Head of caudate nucleus (tissue), 42 donors: ENCODE results near the gene AP5Z1.
"Not testable (repeated sequence)": the region's sequence is repeated elsewhere in the genome, so short reads cannot be mapped to it uniquely, and the experiment has no call there.

Source experiments
- DNase-seq, 42 donors: peaks; one replicate each; pipeline versions ENCODE4 v3.0.0 to v3.0.0-alpha.2; 2020 to 2021; ENCODE audit warnings: mixed read lengths in 7 of 42
- intact Hi-C: fragments of 100-400 bp; cut with DNase I; formaldehyde crosslinking; loops from one replicate; pipeline ENCODE4 v1.15.0; 2022

Gene AP5Z1

GRCh38 chr7:4796453-4796852 lies 21.0 kb downstream of the AP5Z1 start:
- intact Hi-C loops: loop anchor here (5.0 kb wide), 2 partner anchors 86 to 291 kb away; partner anchors contain the start of gene RADIL

GRCh38 chr7:4797858-4798705 lies 22.7 kb downstream of the AP5Z1 start:
- peak in 38 of 42 donors; percentile 28 to 83 (median 60) for DNase-seq
- intact Hi-C loops: loop anchor here (5.0 kb wide), 2 partner anchors 84 to 289 kb away; partner anchors contain the start of gene RADIL

More at GRCh38 chr7:4796453-4796852, 21.0 kb downstream of the AP5Z1 start:
- DNase-seq: peak in 13 of 42 donors; percentile 28 to 73 (median 46)

- DNase-seq: no peak
- intact Hi-C loops: loop anchor here (5.0 kb wide), 2 partner anchors 84 to 289 kb away; partner anchors contain the start of gene RADIL
These were observed 23.3 kb downstream of the AP5Z1 start for GRCh38 chr7:4798706-4799235.

- no peak for DNase-seq
- intact Hi-C loops: loop anchor here (5.0 kb wide), 2 partner anchors 83 to 288 kb away; partner anchors contain the start of gene RADIL
These were observed 24.3 kb downstream of the AP5Z1 start for GRCh38 chr7:4799508-4800268.

- DNase-seq: no peak
- intact Hi-C loops: no loop called here
These were observed 25.1 kb downstream of the AP5Z1 start for GRCh38 chr7:4800487-4800886.

- no peak for DNase-seq
- intact Hi-C loops: no loop called here
These were observed 25.8 kb downstream of the AP5Z1 start for GRCh38 chr7:4800926-4801838.

GRCh38 chr7:4801839-4802231 lies 26.4 kb downstream of the AP5Z1 start:
- DNase-seq: no peak
- intact Hi-C loops: no loop called here

- DNase-seq, intact Hi-C loops: not testable (repeated sequence)
These were observed 27.2 kb downstream of the AP5Z1 start for GRCh38 chr7:4802577-4802976.

GRCh38 chr7:4803397-4804241 lies 28.2 kb downstream of the AP5Z1 start:
- intact Hi-C loops: no loop called here
- no peak for DNase-seq

- DNase-seq: no peak
- intact Hi-C loops: no loop called here
These were observed 29.9 kb downstream of the AP5Z1 start for GRCh38 chr7:4805110-4805983.

GRCh38 chr7:4805984-4806300 lies 30.5 kb downstream of the AP5Z1 start:
- no peak for DNase-seq
- intact Hi-C loops: no loop called here

GRCh38 chr7:4806983-4807597 lies 31.7 kb downstream of the AP5Z1 start:
- intact Hi-C loops: no loop called here
- no peak for DNase-seq

- DNase-seq: no peak
- intact Hi-C loops: no loop called here
These were observed 32.2 kb downstream of the AP5Z1 start for GRCh38 chr7:4807598-4808016.

GRCh38 chr7:4808026-4808425 lies 32.6 kb downstream of the AP5Z1 start:
- intact Hi-C loops: no loop called here
- DNase-seq: no peak

GRCh38 chr7:4808565-4808964 lies 33.1 kb downstream of the AP5Z1 start:
- no peak for DNase-seq
- intact Hi-C loops: no loop called here

GRCh38 chr7:4809091-4809591 lies 33.7 kb downstream of the AP5Z1 start:
- intact Hi-C loops: no loop called here
- peak in 21 of 42 donors; percentile 19 to 69 (median 40) for DNase-seq
